Body of pancreas (tissue), 4 donors: Measurements from ENCODE around the gene AKIRIN2.

Experiments used
- POLR2A ChIP-seq, 3 donors: fragments of 450-650 bp; IDR thresholded peaks; one replicate each; pipeline ENCODE4 v1.6.1; 2016; ENCODE audit warnings: antibody characterized with exemption in 3 of 3, mild to moderate bottlenecking in 2 of 3
- TF ChIP-seq, protein P1 (sequence below), 7 experiments: fragments of 450-650 bp in 4 of 7; fragments of 200-600 bp in 3 of 7; sonication (generic) in 3 of 7; IDR thresholded peaks; one replicate each; pipeline ENCODE4 v1.5.1; 2016 to 2019; ENCODE audit warnings: antibody characterized with exemption in 7 of 7

DNA sequence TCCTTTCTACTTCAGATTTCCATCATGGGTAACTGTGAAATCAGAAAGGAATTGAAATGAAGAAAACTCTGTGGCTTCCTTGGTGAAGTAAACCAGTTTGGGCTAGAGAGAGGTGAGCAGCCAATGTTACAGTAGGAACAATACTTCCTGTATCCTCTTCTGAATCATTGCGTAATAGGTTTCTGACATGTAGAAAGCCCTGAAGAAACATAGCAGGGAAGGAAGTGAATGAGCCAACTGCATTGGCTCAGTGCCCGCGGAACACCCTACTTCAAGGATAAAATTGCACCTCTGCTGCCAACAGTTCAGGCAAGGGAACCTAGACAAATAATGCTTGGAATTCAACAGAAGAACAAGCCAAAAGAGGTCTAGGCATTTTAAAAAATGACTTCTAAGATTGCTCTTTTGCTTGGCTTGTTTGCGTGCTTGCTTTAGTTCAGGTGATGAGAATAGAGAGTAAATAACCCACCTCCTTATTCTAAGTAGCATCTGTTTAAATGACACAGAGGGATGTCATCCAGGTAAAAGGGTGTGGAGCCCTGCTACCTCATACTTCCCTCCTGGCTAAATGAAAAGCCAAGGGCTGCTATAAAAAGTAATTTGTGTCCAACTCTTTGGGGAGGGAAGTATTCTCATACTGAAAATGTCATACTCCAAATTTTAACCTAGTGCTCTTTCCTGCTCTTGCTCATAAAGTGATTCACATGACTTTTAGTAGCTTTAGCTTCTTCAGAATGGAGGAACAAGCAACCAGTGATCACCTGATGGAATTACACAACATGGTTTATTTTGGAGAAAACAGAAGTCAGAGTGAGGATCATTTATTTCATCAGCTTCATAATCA, 30.0 kb upstream of the AKIRIN2 start:
- TF ChIP-seq, protein P1, sequence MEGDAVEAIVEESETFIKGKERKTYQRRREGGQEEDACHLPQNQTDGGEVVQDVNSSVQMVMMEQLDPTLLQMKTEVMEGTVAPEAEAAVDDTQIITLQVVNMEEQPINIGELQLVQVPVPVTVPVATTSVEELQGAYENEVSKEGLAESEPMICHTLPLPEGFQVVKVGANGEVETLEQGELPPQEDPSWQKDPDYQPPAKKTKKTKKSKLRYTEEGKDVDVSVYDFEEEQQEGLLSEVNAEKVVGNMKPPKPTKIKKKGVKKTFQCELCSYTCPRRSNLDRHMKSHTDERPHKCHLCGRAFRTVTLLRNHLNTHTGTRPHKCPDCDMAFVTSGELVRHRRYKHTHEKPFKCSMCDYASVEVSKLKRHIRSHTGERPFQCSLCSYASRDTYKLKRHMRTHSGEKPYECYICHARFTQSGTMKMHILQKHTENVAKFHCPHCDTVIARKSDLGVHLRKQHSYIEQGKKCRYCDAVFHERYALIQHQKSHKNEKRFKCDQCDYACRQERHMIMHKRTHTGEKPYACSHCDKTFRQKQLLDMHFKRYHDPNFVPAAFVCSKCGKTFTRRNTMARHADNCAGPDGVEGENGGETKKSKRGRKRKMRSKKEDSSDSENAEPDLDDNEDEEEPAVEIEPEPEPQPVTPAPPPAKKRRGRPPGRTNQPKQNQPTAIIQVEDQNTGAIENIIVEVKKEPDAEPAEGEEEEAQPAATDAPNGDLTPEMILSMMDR (IDR thresholded peaks at IDR 0.05): no peak
- TF ChIP-seq POLR2A (IDR thresholded peaks at IDR 0.05): no peak
